NCI-H1092 treated with DMSO at 0.1 percent for 48 hours (cell line): ENCODE results near the gene SIK3.

Source experiments
- DNase-seq: peaks from one replicate; lab custom pipeline; 2025; lab: John Stamatoyannopoulos, UW

Gene SIK3

DNA sequence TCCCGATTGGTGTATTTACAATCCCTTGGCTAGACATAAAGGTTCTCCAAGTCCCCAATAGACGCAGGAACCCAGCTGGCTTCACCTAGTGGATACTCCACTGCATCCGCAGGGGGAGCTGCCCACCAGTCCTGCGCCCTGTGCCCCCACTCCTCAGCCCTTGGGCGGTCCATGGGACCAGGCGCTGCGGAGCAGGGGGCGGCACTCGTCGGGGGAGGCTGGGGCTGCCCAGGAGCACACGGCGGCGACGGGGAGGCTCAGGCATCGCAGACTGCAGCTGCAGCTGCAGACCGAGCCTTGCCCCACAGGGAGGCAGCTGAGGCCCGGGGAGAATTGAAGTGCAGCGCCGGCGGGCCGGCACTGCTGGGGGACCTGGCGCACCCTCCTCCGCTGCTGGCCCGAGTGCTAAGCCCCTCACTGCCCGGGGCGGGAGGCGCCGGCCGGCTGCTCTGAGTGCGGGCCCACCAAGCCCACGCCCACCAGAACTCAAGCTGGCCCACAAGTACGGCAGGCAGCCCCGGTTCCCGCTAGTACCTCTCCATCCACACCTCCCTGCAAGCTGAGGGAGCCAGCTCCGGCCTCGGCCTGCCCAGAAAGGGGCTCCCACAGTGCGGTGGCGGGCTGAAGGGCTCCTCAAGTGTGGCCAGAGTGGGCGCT, 12.2 kb upstream of the SIK3 start:
- DNase-seq: no peak

DNA sequence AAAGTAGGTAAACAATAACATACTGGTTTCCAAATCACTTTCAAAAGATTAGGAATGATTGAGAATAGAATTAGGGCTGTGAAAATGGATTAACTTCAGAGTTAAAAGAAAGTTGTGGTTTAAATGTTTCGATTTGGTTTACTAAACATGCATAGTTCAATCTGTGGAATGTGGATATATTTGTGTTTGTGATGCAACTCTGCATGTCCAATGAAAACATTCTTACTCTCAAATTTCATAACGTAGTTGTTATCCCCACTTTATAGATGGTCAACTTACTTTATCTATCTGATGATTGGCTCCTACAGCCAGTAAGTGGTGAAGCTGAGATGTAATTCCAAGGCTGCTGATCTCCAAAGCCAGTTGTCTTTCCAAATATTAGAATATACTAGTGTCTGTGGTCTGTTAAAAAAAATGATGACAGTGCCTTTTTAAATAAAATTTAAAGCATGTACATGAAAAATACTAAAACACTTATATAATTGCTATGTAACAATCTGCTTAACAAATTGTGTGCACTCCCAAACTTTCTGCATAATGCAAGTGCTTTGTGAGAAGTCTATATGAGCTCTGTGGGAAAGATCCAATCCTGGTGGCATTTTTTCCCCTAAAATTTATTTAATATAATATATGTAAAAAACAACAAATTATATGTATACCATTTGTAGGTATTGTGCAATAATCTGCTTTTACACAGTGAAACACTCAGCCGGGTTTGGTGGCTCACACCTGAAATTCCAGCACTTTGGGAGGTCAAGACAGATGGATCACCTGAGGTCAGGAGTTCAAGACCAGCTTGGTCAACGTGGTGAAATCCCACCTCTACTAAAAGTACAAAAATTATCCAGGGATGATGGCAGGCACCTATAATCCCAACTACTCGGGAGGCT, 9.7 kb upstream of the SIK3 start:
- DNase-seq: no peak

DNA sequence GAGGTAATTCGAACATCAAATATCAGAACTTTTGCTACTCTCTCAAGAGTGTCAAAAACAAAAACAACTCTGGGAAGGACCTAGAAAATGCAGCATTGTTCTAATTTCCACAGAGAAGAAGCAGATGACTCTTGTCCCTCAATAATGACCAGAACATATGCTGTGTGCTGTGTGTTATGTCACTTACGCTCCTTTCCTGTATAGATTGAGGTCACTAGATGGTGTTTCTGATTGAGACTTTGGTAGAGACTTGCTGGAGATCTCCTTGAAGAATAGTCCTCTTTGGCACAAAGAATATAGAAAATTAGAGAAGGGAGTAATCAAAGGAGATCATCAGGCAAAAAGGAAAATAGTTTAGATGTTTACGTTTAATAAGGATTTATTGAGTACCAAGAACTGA, 2.3 kb upstream of the SIK3 start:
- DNase-seq: no peak

GRCh38 chr11:117099696-117100095, 1.5 kb upstream of the SIK3 start:
- no peak for DNase-seq

DNA sequence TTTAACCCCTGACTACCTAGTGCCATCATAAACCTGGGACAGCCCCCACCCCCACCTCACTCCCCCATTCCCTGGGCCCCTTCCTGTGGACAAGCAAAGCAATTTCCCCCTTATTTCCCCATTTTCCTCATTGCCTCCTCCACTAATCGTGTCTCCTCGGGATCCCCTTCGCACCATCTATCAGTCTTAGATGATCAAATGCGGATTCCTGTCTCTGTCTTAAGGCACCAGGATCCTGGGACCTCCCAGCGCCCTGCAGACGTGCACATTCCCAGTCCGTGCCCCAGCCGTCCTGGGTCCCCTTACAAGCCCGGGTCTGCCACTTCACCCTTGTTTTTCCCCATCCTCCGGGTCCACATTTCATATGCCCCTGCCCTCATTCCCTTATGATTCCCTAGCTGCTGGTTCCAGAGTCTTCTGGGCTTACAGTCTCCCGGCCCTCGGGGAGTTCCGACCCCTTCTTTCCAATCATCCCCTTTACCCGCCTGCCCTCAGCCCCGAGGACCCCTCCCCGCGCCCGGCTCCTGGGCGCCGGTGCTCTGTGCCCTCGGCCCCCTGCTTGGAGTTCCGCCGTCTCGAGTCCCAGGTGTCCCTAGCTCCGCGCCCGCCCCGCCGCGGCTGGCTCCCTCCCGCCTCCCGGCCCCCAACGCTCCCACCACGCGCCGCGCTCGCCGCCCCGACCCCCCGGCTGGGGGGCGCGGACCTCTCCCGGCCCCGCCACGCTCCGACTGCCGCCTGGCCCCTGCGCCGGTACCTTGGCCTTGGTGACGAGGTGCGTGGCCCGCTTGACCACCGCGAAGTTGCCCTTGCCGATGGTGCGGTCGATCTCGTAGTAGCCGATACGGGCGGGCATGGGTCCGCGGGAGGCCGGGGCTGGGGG, 599 bp downstream of the SIK3 start:
- DNase-seq: peak; percentile 62

- DNase-seq: no peak
Measured at GRCh38 chr11:117097014-117097388, 1.2 kb downstream of the SIK3 start.

DNA sequence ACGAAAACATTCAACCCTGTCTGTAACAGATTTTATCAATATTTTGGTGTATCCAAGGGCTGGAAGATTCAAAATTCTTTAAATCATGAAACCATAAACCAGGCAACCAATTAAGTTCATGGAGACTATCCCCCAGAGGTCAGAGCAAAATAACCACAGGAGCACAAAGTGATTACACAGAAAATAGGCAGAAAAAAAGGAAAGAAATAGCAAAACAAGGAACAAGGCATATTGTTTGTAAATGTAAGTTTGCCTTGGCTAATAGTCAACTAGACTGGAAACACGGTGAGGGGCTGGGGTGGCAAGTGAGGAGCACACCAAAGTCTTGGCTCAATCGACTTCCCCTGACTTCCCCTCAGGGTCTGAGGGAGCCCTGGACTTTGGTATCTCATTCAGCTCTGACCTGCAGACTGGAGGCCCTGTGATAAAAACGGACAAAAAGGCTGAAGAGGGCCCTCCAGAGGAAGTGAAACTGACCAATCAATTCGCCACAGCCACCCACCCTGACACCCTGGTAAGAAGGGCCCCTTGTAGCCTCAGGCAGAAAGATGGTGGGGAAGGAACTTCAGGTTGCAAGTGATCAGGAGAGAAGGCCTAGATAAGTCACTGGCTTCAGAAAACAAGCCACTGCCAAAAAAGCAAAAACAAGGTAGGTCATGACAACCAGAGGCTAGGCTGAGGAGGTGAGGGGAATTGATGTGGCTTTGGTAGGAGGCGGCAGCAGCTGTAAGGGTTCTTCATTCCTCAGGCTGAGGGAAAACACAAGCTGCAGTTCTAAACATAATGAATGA, 1.8 kb downstream of the SIK3 start:
- no peak for DNase-seq

DNA sequence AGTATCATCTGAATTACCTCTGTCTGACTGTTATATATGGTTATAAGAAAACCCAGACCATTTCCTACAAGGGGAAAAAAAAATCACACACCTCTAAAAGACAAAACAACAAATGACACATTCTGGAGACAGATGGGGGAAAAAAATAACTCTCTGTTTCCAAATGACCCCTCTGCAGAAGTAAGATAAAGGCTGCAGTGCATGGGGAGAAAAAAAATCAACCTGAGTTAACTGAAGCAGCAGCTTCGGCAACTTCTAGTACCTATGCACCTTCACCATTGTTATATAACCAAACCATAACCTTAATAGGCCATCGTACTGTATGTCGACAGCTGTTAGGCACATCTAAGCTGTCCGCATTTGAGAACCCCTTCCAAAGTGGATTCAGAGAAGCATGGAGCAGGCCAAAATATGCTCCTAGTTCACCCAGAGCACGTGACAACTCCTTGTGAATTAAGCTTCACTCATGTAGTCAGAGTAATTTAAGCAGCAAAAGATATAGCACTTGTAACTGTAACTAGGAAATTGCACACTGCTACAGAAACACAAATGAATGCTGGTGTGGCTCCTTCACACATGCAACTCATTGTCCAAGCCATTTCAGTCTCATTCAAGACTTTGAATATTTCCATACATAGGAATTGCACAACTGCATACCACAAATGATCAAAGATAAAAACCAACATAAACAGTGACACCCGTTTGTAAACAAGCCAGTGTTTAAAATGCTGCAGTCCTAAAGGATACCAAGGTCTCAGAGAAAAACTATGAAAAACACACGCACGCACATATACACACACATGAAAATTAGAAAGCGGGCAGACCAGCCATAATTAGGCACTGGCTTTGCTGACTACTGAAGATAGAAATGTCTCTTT, 2.7 kb downstream of the SIK3 start:
- DNase-seq: peak; percentile 48

GRCh38 chr11:117094776-117095175, 3.5 kb downstream of the SIK3 start:
- peak; percentile 71 for DNase-seq

DNA sequence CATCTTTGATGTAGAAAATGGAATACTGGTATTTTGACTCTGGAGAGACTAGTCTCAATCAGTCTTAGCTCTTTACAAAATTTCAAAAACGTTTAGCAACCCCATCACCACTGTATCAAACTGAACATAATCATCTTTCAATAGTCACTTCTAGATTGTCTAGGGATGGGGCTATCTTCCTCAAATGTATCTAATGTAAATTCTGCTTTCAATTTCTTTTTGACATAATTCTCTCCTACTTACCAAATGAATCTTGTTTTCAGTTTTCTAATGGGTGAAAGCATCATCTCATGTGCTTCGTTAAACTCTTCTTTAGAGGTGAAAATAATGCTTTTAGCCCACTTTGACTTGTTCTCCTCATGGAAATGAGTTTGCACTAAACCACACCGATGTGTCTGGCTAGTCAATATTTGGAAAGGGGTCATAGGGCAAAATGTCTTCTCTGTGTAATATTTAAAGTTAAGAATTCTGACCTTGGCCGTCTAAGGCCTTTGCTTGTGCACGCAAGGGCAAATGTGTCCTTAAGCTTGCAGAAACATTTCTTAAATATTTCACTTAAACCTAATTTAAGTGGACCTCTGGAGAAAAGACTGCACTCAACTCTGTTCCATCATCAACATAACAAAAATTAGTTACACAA, 5.2 kb downstream of the SIK3 start:
- no peak for DNase-seq

DNA sequence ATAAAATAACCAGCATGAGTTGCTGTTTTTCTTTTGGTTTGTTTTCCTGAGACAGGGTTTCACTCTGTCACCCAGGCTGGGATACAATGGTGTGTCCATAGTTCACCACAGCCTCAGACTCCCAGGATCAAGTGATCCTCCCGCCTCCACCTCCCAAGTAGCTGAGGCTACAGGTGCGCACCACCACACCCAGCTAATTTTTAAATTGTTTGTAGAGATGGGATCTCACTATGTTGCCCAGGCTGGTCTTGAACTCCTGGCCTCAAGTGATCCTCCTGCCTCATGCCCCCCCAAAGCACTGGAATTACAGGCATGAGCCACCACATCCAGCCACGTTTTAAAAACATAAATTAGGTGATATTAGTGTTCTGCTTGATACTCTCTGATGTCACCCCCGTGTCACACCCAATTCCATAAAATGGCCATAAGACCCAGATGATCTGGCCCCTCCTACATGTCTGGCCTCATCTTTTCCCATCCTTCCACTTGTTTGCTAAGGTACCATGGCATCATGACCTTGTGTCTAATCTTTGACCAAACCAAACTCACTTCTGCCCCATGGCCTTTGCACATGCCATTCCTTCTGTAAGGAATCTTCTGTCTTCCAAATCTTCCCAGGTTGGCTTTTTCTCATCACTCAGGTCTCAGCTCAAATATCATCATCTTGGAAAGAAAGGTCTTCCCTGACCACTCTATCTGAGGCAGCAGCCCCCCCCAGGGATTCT, 6.3 kb downstream of the SIK3 start:
- no peak for DNase-seq

DNA sequence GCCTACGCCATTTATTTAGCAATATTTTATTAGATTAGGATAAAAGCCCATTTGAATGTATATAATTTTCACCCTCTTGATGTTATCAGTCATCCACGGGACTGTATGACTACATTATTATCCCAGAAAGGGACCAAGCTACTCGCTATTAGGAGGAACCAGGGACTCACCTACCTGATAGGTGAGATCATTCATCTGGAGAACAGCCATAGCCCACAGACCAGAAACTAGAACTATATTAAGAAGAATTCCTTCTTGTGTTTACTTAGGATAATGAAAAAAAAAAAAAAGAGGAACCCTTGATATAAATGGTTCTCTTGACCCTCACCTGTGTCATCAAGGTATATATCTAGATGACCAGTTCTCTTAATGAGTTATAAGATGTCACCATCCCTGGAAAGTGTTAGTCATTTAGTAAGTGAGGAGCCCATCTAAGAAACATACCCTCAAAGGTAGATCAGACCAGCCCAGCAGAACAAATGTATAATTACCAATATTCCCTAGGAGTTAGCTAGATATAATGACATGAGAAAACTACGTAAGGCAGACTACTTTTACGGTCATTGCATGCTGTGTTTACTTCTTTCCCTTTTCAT, 8.0 kb downstream of the SIK3 start:
- no peak for DNase-seq

GRCh38 chr11:117089685-117090084, 8.5 kb downstream of the SIK3 start:
- DNase-seq: no peak

DNA sequence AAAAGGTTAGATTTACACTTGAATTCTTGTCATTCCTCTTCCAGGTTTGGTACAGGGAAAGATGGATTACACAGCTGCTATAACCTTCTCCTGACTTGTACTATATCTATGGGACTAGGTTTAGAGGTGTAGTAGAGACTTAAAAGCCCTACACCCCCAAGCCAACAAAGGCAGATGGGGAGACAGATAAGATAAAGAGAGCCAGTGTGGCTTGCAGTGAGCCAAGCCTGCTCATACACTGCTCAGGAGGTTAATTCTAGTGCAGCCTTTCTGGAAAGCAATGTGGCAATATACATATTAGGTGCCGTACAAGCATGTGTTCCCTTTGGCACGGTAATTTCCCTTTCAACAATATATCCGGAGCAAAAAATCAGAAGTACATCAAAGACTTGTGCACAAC, 10.8 kb downstream of the SIK3 start:
- no peak for DNase-seq

DNA sequence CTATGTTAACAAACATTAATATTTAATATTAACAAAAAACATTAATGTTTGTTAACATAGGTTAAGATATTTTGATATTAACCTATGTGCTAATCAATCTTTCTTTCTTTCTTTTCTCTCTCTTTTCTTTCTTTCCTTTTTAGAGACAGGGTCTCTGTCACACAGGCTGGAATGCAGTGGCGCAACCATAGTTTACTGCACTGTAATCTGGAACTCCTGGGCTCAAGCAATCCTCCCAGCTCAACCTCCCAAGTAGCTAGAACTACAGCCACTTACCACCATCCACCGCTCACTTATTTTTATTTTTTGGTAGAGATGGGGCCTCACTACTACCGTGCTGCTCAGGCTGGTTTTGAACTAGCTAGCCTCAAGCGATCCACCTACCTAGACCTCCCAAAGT, 13.2 kb downstream of the SIK3 start:
- no peak for DNase-seq

- no peak for DNase-seq
Measured at GRCh38 chr11:117083011-117083935, 15.0 kb downstream of the SIK3 start.

DNA sequence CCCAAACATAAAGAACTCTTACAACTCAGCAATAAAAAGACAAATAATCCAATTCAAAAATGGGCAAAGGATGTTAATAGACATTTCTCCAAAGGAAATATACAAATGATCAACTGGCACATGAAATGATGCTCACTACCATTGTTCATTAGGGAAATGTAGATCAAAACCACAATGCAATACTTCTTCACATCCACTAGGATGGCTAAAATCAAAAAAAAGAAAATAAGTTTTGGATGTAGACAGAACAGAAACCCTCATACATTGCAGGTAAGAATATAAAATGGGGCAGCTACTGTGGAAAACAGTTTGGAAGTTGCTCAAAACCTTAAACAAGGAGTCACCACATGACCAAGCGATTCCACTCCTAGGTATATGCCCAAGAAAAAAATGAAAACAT, 16.3 kb downstream of the SIK3 start:
- no peak for DNase-seq

DNA sequence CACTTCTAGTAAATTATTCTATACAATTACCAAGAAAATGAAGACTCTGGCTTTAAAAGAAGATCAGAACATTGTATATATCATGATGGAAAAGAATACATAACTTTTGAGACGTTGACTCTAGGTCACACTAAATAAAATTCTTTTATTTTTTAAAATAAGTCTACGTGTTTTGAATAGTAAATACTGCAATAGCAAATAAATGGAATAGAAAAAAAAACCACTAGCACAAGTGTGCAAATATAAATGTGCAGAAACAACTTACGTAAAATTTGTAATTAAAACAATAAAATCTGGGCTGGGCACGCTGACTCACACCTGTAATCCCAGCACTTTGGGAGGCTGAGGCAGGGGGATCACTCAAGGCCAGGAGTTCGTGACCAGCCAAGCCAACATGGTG, 17.9 kb downstream of the SIK3 start:
- no peak for DNase-seq
